Measurements from ENCODE around the gene CACFD1.
"Not testable (repeated sequence)": the region's sequence is repeated elsewhere in the genome, so short reads cannot be mapped to it uniquely, and the experiment has no call there.

The CACFD1 gene

DNA sequence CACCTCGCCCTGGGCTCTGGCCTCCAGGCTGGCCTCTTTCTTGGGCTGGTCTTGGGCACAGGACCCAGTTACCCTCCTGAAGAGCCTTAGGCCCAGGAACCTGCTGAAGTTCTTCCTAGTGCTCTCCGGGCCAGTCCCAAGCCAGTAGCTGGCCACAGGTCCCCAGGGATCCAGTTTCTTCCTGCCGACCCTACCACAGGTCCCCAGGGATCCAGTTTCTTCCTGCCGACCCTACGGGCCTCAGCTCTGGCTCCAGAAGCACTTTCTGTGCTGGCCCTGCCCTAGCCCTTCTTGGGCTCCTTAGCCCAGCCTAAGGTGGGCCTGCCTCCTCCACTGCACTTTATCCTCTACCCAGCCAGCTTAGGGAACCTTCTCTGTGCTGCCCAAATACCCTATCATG, 18.2 kb upstream of the CACFD1 start:
- no peak for DNase-seq

DNA sequence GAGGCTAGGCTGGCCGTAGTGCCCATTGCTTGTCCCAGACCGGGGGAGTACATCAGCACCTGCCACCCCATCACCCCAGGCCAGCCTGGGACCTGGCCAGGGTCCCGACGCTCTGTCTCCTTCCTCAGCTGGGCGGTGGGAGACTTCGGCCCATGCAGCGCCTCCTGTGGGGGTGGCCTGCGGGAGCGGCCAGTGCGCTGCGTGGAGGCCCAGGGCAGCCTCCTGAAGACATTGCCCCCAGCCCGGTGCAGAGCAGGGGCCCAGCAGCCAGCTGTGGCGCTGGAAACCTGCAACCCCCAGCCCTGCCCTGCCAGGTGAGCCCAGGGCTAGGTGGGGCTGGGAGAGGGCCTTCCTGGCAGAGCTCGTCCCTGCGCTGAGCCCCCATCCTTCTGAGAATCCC, 16.5 kb upstream of the CACFD1 start:
- no peak for DNase-seq

DNA sequence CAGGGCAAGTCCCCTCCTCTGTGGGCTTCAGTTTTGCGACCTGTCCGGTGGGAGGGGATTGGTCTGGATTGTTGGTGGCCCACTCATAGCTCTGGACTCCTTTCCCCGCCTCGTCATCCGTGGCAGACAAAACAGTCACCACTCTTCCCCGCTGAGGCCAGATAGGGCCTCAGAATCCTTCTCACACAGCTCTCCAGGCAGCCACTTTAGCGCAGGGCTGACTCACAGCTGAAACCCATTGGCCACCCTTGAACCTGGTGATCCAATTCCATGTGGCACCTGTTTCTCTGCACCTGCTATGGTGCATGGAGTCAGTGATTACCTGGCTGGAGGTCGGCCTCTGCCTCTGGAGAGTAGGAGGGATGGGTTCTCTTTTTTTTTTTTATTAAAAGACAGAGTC, 15.8 kb upstream of the CACFD1 start:
- DNase-seq: no peak

DNA sequence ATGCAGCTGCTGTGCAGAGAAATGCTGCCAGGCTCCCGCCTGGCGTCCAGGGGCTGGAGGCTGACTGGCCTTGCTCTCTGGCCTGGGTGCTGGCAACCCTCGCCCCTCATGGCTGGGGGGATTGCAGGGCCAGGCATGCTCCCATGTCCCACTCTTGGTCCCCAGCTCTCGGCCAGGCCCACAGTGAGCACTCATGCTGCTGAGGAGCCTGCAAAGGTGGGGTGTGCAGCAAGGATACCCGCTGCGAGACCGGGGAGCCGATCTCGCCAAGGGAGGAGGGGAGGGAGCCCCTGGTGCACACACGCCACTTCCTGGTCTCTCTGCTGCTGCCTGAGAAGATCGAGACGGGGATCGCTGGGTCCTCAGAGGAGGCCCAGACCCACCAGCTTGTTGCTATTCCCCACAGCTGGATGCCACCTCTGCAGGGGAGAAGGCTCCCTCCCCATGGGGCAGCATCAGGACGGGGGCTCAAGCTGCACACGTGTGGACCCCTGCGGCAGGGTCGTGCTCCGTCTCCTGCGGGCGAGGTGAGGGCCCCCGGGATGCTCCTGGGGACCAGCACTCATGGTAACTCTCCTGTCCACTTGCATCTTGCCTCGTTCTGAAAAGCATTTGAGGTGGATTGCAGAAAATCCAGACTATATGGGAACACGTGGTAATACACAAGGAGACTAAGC, 14.3 kb upstream of the CACFD1 start:
- DNase-seq: no peak

DNA sequence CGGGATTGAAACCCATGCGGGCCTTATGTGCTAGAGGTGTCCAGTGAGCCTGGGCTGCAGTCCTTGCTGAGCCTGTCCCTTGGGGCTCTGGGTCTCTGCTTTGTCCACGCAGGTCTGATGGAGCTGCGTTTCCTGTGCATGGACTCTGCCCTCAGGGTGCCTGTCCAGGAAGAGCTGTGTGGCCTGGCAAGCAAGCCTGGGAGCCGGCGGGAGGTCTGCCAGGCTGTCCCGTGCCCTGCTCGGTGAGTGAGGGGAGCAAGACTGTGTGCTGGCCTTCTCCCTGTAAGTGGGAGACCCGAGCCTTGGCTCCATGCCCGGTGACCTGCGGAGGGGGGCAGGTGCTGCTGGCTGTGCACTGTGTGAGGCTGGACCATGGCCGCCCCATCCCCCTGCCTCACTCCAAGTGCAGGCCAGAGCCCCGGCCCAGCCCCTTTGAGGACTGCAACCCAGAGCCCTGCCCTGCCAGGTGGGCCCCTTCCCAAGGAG, 11.2 kb upstream of the CACFD1 start:
- DNase-seq: no peak

DNA sequence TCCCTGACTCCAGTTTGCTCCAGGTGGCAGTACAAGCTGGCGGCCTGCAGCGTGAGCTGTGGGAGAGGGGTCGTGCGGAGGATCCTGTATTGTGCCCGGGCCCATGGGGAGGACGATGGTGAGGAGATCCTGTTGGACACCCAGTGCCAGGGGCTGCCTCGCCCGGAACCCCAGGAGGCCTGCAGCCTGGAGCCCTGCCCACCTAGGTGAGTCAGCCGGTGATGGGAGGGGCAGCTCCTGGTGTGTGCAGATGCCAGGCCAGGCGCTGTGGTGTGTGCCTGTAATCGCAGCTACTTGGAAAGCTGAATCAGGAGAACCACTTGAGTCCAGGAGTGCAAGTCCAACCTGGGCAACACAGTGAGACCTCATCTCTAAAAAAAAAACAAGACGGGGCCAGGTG, 10.0 kb upstream of the CACFD1 start:
- no peak for DNase-seq

DNA sequence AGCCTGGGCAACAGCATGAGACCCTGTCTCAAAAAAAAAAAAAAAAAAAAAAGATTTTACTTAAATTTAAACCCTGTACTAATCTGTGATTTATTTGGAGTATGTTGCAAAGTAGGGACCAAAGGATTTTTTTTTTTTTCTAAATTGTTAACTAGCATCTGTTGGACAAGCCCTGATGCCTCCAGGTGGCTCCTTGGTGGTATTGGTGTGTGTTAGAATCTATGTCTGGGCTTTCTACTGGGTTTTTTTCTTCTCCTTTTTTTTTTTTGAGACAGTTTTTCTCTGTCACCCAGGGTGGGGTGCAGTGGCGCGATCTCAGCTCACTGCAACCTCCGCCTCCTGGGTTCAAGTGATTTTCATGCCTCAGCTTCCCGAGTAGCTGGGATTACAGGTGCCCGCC, 7.9 kb upstream of the CACFD1 start:
- DNase-seq: not testable (repeated sequence)

DNA sequence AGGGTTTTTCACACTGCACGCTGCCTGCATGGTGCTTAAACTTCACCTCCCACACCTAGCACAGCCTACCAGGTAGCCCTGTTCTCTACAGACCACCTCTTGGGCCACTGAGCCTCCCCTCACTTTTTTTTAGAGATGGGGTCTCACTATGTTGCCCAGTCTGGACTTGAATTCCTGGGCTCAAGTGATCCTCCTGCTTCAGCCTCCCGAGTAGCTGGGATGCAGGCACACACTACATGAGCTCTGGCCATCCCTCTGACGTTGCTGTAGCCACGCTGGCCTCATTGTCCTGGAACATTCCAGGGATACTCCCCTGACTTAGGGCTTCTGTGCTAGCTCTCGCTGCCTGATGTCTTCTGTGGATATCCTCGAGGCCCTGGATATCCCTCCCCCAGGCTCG, 7.2 kb upstream of the CACFD1 start:
- DNase-seq: no peak

DNA sequence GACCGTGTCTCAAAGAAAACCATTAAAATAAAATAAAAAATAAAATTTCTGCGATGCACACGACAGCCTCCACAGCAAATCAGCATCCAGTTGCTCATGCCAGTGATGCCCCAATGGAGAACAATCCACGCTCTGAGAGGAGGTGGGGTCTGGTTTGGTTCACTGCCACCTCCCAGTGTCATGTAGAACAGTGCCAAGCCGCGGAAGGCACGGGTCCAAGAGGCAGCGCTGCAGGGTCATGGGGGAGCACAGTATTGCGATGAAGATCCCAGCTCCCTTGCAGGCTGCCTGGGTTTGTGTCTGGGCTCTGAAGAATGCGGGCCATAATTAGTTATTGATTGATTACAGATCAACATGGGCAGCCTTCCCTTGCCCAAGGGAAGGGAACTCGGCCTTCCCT, 6.1 kb upstream of the CACFD1 start:
- no peak for DNase-seq

DNA sequence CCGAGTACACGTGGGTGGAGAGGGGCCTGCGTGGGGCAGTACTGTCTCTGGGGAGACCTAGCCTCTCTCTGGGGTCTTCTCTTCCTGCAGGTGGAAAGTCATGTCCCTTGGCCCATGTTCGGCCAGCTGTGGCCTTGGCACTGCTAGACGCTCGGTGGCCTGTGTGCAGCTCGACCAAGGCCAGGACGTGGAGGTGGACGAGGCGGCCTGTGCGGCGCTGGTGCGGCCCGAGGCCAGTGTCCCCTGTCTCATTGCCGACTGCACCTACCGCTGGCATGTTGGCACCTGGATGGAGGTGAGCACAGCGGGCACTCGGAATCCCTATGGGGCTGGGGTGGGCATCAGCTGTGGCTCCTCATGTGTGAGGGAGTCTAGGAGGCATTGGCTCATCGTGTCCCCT, 5.5 kb upstream of the CACFD1 start:
- DNase-seq: no peak

DNA sequence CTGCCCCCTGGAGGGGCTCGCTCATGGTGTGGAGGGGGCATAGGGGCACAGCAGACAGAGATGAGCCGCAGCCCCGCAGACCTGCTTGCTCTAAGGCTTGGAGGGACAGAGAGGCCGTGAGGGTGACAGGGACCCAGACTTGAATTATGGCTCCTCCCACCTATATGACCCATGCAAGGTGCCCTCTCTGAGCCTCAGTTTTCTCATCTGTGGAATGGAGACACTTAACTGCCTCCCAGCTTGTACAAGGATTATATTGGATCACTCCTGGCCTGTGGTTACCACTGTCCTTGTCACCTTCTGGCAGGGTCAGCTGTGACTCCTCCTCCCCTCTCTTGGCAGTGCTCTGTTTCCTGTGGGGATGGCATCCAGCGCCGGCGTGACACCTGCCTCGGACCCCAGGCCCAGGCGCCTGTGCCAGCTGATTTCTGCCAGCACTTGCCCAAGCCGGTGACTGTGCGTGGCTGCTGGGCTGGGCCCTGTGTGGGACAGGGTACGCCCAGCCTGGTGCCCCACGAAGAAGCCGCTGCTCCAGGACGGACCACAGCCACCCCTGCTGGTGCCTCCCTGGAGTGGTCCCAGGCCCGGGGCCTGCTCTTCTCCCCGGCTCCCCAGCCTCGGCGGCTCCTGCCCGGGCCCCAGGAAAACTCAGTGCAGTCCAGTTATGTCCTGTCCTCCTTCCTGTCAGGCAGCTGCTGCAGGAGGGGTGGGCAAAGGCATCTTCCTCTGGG, 4.7 kb upstream of the CACFD1 start:
- DNase-seq: no peak

DNA sequence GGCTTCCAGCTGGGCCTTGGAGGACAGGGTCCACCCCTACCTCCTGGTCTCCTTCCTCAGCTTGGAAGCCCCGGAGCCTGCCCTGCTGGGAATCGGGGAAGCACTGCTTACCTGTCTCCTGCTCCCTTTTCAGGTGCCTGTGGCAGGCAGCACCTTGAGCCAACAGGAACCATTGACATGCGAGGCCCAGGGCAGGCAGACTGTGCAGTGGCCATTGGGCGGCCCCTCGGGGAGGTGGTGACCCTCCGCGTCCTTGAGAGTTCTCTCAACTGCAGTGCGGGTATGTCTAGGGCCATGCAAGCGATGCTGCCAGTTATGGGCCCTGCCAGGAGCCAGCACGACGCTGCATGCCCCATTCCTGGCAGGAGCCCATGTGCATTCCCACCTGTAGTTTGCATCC, 3.8 kb upstream of the CACFD1 start:
- no peak for DNase-seq

DNA sequence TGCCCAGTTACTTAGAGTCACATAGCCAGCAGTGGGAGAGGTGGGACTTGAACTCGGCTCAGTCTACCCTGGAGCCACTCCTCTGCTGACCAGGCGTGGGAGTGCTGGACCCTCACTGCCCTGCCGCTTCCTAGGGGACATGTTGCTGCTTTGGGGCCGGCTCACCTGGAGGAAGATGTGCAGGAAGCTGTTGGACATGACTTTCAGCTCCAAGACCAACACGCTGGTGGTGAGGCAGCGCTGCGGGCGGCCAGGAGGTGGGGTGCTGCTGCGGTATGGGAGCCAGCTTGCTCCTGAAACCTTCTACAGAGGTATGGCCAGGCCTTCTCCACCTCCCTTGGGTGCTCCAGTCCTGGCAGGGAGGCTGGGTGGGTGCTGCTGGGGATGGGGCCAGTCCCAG, 3.4 kb upstream of the CACFD1 start:
- DNase-seq: no peak

DNA sequence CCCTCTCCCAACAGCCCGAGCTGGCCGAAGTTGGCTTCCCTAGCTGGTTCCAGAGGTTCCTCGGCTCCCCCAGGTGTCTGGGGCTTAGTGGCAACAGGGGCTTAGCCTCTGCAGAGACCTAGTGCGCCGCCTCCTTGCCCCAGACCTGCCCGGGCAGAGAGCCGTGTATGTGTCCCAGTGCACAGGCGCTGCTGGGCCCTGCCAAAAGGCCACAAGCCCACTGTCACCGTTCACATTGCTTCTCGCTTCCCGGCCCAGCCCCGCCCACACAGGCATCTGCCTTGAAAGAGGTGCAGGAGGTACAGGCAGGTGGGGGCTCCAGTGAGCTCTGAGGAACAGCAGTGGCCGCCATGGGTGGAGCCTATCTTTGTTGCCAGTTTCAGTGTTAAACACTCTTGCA, 2.5 kb upstream of the CACFD1 start:
- DNase-seq: no peak

DNA sequence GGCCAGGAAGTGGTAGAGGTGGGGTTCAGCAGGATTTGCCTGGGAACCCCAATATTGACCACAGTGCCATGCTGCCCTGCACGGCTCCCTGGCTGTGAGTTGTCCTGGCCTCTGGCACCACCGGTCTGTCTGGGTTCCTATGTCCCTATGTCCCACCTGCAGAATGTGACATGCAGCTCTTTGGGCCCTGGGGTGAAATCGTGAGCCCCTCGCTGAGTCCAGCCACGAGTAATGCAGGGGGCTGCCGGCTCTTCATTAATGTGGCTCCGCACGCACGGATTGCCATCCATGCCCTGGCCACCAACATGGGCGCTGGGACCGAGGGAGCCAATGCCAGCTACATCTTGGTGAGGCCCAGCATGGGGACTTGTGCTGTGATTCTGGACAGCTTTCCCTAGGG, 2.0 kb upstream of the CACFD1 start:
- DNase-seq: no peak

DNA sequence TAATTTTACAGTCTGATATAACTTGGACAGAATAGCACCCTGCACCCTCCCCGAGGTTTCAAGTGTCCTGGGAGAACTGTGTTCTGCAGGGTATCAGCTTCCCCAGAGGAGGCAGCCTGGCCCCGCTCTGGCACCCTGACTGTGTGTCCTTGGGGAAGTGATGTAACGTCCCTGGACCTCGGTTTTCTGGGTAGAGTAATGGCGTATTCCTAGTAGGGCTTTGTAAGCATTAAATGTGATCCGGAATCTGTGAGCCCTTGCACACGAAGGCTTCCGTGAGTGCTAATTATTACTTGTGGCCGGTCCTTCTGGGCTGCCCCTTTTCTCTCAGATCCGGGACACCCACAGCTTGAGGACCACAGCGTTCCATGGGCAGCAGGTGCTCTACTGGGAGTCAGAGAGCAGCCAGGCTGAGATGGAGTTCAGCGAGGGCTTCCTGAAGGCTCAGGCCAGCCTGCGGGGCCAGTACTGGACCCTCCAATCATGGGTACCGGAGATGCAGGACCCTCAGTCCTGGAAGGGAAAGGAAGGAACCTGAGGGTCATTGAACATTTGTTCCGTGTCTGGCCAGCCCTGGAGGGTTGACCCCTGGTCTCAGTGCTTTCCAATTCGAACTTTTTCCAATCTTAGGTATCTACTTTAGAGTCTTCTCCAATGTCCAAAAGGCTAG, 1.0 kb upstream of the CACFD1 start:
- DNase-seq: no peak

DNA sequence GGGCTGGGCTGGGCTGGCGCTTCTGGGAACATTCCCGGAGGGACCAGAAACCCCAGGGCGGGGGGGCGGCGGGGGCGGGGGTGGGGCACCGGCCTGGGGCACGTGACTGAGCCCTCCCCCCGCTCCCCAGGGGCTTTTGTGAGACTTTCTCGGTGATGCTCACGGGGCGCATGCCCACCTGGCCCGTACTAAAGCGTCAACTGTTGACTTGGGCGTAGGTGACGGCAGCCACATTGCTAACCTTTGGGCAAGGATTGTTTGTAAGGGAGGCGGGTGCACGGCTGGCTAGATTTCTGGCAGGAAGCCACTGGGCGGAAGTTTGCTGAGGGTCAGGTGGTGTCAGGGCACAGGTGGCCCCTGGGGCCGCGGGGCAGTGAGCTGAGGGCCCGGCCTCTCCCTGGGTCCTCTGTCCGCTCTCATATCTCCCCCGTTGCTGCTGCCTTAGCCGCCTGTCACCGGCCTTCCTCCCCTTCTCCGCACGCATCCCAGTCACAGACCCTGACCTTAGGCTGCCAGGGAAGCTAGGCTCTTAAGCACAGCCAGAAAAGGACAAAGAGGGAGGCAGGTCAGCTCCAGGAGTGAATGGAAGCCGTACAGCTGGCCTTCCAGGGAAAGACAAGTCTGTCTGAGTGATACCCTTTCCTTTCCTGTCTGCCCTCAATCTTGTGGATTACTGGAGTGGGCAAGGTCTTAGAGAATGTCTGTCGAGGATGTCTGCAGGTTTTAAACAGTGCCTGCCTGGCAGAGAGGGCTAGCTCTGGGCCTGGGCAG, 812 bp downstream of the CACFD1 start:
- no peak for DNase-seq

DNA sequence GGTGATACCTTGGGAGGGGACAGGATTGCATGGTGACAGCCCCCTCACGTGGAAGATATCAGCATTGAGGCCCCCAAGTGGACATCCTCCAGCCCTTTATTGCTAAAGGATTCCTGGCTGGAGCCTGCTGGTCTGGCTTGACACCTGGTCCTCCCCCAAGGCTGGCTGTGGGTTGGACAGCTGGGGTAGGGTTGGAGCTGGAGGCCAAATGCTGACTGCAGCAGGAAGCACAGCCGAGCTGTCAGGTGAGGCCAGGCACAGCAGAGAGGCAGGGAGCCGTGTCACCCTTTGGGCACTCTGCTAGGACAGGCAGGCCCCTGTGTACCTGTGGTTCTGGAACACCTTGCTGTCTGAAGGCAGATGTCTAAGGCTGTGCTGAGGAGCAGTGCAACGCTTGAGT, 2.2 kb downstream of the CACFD1 start:
- DNase-seq: no peak

DNA sequence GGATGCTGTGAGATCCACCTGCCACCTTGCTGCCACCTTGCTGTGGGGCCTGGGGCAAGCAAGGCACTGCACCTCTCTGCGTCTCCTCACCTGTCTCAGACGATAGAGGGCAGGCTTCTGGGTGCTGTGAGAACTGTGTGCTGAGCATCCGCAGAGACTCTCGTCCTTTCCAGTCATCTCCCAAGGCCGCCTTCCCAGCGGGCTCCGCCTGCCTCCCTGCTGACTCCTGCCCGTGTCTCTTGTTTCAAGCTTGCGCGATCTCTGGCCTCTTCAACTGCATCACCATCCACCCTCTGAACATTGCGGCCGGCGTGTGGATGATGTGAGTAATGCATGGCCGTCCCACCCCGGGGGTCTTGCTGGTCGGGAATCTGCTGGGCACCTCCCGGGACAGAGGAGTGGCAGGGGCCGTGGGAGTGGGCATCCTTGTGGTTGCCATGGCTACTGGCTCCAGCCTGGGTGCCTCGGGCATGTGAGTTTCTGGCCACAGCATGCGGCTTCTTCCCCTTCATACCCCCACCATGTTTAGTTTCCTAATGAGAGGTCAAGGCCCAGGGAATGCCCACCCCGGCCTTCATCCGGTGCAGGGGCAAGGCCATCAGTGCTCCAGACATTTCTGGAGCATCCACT, 3.6 kb downstream of the CACFD1 start:
- DNase-seq: no peak

DNA sequence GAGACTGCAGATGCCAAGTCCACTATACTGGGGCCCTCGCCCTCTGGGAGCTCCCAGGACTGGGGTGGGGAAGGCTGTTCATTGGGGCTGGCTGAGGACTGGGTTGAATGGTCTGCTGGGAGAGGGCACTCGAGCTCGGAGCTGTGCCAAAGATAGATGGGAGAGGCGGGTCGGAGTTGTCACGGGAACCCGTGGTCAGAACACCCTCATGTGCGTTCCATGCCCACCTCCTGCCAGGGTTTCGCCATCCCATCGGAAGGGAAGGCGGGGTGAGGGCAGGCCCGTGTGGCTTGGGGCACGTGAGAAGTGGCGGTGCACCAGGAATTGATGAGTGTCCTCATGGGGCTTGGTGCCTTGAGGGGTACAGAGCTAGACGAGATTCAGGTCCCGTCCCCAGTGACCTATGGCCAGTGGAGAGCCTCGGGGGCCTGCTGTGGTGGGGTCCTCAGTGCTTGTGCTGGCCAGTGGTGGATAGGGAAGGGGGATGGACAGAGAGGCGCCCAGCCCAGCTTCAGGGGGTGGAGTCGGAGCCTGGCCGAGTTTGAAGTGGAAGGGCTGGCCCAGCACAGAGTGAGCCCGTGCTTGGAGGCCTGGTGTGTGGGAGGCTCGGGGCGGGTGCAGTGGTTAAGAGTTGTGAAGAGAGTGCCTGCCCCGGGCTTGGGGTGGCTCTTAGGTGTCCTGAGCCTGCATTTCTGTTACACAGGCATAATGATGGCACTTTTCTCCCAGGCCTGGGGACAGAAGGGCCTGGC, 4.3 kb downstream of the CACFD1 start:
- no peak for DNase-seq

DNA sequence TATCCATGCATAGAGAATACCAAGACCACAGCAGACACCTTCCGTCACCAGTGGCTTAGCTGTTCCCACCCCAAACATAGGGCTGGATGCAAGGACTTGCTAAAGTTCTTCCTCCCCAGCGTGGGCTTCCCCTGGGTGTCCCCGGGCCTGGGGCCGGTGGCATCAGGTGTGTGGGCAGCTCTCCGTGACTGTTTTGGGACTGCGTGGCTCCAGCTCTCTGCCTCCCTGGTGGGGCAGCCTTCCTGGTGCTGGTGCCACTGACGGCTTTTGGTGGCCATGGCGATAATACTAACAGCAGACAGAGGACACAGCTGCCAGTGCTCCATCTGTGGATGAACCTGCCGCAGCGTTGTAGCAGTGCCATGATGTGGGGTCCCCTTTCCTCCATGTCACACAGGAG, 4.9 kb downstream of the CACFD1 start:
- DNase-seq: no peak

DNA sequence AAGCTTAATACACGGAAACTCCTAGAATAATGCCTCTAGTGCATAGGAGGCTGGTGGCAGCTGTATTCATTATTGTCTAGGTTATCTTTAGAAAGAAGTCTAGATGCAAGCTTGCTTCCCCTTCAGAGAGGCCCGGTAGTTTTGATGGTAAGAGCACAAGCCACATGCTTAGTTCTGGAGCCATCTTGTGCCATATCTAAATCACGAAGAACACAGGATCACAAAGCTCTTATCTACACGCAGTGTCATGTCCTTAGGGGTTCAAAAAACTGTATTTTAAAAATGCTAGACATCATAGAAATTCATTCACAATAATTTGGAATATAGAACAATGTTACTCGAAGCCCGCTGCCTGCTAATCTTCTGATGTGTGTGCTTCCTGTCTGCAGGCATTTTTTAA, 6.2 kb downstream of the CACFD1 start:
- no peak for DNase-seq

Data from T-helper 9 cell (primary cell).